HepG2 (cell line): ENCODE results near the gene SEC14L1. TPM values are rescaled to one million over a fixed set of nuclear protein-coding genes. Genes with fewer than 3 reads are reported as not detected.

Experiments
- CAMTA2 ChIP-seq: sonication (generic); formaldehyde crosslinking; IDR thresholded peaks from 2 replicates; pipeline ENCODE4 v1.4.0; 2020; ENCODE audit warnings: mild to moderate bottlenecking, missing genetic modification reagents, borderline replicate concordance
- CHD4 ChIP-seq: fragments of 200-600 bp; sonication (generic); IDR thresholded peaks from 2 replicates; pipeline ENCODE4 v1.7.0; 2017; ENCODE audit warnings: mild to moderate bottlenecking, low read length, borderline replicate concordance
- ELK4 ChIP-seq: sonication (generic); formaldehyde crosslinking; IDR thresholded peaks from 2 replicates; pipeline ENCODE4 v1.9.0; 2021; ENCODE audit warnings: missing genetic modification reagents, borderline replicate concordance
- GTF2F1 ChIP-seq: fragments of 150-350 bp; IDR thresholded peaks from 2 replicates; pipeline ENCODE4 v1.6.1; 2014; ENCODE audit warnings: low read length
- KDM6A ChIP-seq: IDR thresholded peaks from 2 replicates; pipeline ENCODE4 v1.6.1; 2016; ENCODE audit warnings: low read depth
- MAF1 ChIP-seq: sonication (generic); formaldehyde crosslinking; IDR thresholded peaks from 2 replicates; pipeline ENCODE4 v1.5.0; 2020; ENCODE audit warnings: missing genetic modification reagents, borderline replicate concordance
- MZF1 ChIP-seq: sonication (generic); formaldehyde crosslinking; IDR thresholded peaks from 2 replicates; pipeline ENCODE4 v1.8.1; 2023; ENCODE audit warnings: mild to moderate bottlenecking, missing genetic modification reagents, borderline replicate concordance
- NFIB ChIP-seq: sonication (generic); formaldehyde crosslinking; IDR thresholded peaks from 2 replicates; pipeline ENCODE4 v1.9.0; 2021; ENCODE audit warnings: missing genetic modification reagents, mild to moderate bottlenecking, borderline replicate concordance
- SATB2 ChIP-seq: sonication (generic); formaldehyde crosslinking; IDR thresholded peaks from 2 replicates; pipeline ENCODE4 v1.5.0; 2020; ENCODE audit warnings: missing genetic modification reagents
- SMARCC2 ChIP-seq: fragments of 450-650 bp; IDR thresholded peaks from 2 replicates; pipeline ENCODE4 v1.6.1; 2017; ENCODE audit warnings: antibody characterized with exemption, mild to moderate bottlenecking
- SNAPC4 ChIP-seq: sonication (generic); formaldehyde crosslinking; IDR thresholded peaks from 2 replicates; pipeline ENCODE4 v1.4.0; 2020; ENCODE audit warnings: mild to moderate bottlenecking, missing genetic modification reagents
- SYNCRIP ChIP-seq: fragments of 200-400 bp; formaldehyde crosslinking; IDR thresholded peaks from 2 replicates; pipeline ENCODE4 v1.6.1; 2018; ENCODE audit warnings: mild to moderate bottlenecking, low read depth, low read length; ENCODE audit not compliant: insufficient read depth
- XRCC5 ChIP-seq: fragments of 200-400 bp; formaldehyde crosslinking; optimal IDR thresholded peaks from 2 replicates; pipeline ENCODE3; 2017; ENCODE audit warnings: mild to moderate bottlenecking, low read length
- ZFX ChIP-seq: sonication (generic); formaldehyde crosslinking; IDR thresholded peaks from 2 replicates; pipeline ENCODE4 v1.4.0; 2020; ENCODE audit warnings: mild to moderate bottlenecking, low read depth, missing genetic modification reagents, moderate library complexity
- ZMYM4 ChIP-seq: sonication (generic); formaldehyde crosslinking; IDR thresholded peaks from 2 replicates; pipeline ENCODE4 v1.8.1; 2023; ENCODE audit warnings: mild to moderate bottlenecking, missing genetic modification reagents
- ZNF124 ChIP-seq: sonication (generic); formaldehyde crosslinking; IDR thresholded peaks from 2 replicates; pipeline ENCODE4 v1.4.0; 2020; ENCODE audit warnings: missing genetic modification reagents
- ZNF225 ChIP-seq: sonication (generic); formaldehyde crosslinking; IDR thresholded peaks from 2 replicates; pipeline ENCODE4 v1.4.0; 2020; ENCODE audit warnings: mild to moderate bottlenecking, missing genetic modification reagents
- ZNF296 ChIP-seq: sonication (generic); formaldehyde crosslinking; conservative IDR thresholded peaks from 2 replicates; pipeline ENCODE4 v1.5.0; 2020; ENCODE audit warnings: mild to moderate bottlenecking, missing genetic modification reagents
- ZNF382 ChIP-seq: sonication (generic); formaldehyde crosslinking; IDR thresholded peaks from 2 replicates; pipeline ENCODE4 v1.5.0; 2020; ENCODE audit warnings: missing genetic modification reagents, mild to moderate bottlenecking, borderline replicate concordance
- ZSCAN9 ChIP-seq: IDR thresholded peaks from 2 replicates; pipeline ENCODE4 v1.6.1; 2016; ENCODE audit warnings: borderline replicate concordance
- polyA plus RNA-seq, 8 experiments: library from polyadenylated mRNA; depleted of rRNA in 3 of 8; stranded (reverse) in 7 of 8; unstranded in 1 of 8; fragments of >200 nt; fragmentation: Illumina TruSeq in 4 of 8; extraction: Trizol in 4 of 8; gene quantifications; 2 replicates each; pipeline versions ENCODE4 v1.2.1 to v1.2.3, GENCODE V29; 2011 to 2016; ENCODE audit warnings: low read depth in 4 of 8, missing spikeins in 1 of 8, mixed read lengths in 1 of 8; ENCODE audit not compliant: insufficient read depth in 1 of 8
- total RNA-seq, 5 experiments: library from RNA; depleted of rRNA; stranded (reverse); fragments of >200 nt; fragmentation: Illumina TruSeq; extraction: Trizol; gene quantifications; 2 replicates each; pipeline ENCODE4 v1.2.3, GENCODE V29; 2016; ENCODE audit warnings: low read depth in 1 of 5
- TF ChIP-seq, protein P1 (sequence below): IDR thresholded peaks from 2 replicates; pipeline ENCODE4 v1.6.1; 2018; ENCODE audit warnings: missing genetic modification reagents, mild to moderate bottlenecking, missing compliant biosample characterization
- TF ChIP-seq, protein P2 (sequence below): sonication (generic); formaldehyde crosslinking; IDR thresholded peaks from 2 replicates; pipeline ENCODE4 v1.5.1; 2020; ENCODE audit warnings: missing genetic modification reagents, mild to moderate bottlenecking, borderline replicate concordance

The SEC14L1 gene
- total and polyA plus RNA-seq, 2 of the 13 experiments (the other 11 are each of a cell fraction or from before 2014, with no cell fraction given), result 26.3 to 43.9 TPM

GRCh38 chr17:77148077-77148939 lies 7.5 kb downstream of the SEC14L1 start (continued):
- 0 out of 2 replicates have a peak, but pooled peaks have one; percentile 59 for TF ChIP-seq CAMTA2 (CRISPR knock-in tag)
- no peak for TF ChIP-seq ZSCAN9
- TF ChIP-seq ZMYM4 (CRISPR knock-in tag), result 0 out of 2 replicates have a peak, but pooled peaks have one; percentile 26
- TF ChIP-seq MAF1, result no peak
- TF ChIP-seq CHD4, result no peak
- no peak for TF ChIP-seq GTF2F1
- no peak for TF ChIP-seq SATB2
- TF ChIP-seq, protein P1, sequence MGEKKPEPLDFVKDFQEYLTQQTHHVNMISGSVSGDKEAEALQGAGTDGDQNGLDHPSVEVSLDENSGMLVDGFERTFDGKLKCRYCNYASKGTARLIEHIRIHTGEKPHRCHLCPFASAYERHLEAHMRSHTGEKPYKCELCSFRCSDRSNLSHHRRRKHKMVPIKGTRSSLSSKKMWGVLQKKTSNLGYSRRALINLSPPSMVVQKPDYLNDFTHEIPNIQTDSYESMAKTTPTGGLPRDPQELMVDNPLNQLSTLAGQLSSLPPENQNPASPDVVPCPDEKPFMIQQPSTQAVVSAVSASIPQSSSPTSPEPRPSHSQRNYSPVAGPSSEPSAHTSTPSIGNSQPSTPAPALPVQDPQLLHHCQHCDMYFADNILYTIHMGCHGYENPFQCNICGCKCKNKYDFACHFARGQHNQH (CRISPR knock-in tag), result no peak
- TF ChIP-seq KDM6A, result no peak
- no peak for TF ChIP-seq SMARCC2
- no peak for TF ChIP-seq ZNF382 (CRISPR knock-in tag)
- TF ChIP-seq ELK4 (CRISPR knock-in tag), result no peak
- no peak for TF ChIP-seq MZF1
- TF ChIP-seq, protein P2, sequence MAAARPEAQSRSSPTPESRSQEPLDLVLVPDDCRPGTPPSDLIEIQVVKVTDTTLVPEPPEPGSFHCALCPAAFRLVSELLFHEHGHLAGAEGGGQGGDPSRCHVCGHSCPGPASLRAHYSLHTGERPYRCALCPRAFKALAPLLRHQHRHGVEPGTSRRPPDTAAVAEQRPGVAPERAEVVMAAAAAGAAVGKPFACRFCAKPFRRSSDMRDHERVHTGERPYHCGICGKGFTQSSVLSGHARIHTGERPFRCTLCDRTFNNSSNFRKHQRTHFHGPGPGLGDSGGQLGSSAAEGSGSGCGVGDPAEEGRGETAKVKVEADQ, result no peak
- no peak for TF ChIP-seq ZFX (CRISPR knock-in tag)
- no peak for TF ChIP-seq SNAPC4 (CRISPR knock-in tag)
- TF ChIP-seq ZNF225 (CRISPR knock-in tag), result no peak
- no peak for TF ChIP-seq ZNF296 (CRISPR knock-in tag)
- no peak for TF ChIP-seq SYNCRIP
- TF ChIP-seq NFIB, result no peak
- peak; percentile 47 for TF ChIP-seq XRCC5
- no peak for TF ChIP-seq ZNF124
